NCI-H1694 treated with DMSO at 0.1 percent for 48 hours (cell line): Measurements from ENCODE around the gene CYP4A22.
"Not testable (repeated sequence)": the region's sequence is repeated elsewhere in the genome, so short reads cannot be mapped to it uniquely, and the experiment has no call there.

Source experiments
- DNase-seq: peaks from one replicate; lab custom pipeline; 2025; lab: John Stamatoyannopoulos, UW

CYP4A22 gene

DNA sequence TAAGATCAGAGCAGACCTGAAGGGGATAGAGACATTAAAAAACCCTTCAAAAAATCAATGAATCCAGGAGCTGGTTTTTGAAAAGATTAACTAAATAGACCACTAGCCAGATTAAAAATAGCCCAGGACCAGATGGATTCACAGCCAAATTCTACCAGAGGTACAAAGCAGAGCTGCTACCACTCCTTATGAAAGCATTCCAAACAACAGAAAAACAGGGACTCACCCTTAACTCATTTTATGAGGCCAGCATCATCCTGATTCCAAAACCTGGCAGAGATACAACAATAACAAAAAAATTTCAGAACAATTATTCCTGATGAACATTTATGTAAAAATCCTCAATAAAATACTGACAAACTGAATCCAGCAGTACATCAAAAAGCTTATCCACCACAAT lies 19.2 kb downstream of the CYP4A22 start:
- not testable (repeated sequence) for DNase-seq

DNA sequence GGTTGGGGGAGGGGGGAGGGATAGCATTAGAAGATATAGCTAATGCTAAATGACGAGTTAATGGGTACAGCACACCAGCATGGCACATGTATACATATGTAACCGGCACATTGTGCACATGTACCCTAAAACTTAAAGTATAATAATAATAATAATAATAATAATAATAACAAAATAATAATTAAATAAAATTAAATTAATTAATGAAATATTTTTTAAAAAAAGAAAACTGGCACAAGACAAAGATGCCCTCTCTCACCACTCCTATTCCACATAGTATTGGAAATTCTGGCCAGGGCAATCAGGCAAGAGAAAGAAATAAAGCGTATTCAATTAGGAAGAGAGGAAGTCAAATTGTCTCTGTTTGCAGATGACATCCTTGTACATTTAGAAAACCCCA lies 20.7 kb downstream of the CYP4A22 start:
- not testable (repeated sequence) for DNase-seq

DNA sequence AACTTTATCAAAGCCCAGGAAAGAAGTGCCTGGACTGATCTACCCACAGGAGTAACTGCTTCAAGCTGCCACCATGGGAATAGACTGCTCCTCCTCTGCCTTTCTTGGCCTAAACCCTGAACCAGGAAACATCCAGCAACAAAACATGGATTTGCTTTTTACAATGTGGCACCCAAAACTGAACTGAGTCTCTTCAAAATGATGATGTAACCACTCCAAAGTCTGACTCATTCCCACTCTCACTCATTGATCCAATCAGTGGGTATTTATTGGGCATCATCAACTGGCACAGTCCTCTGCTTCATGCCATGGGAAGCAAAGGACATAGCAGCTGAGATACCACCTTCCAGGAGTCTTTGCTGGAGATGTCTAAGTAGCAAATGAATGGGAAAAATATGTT lies 23.5 kb downstream of the CYP4A22 start:
- DNase-seq, result no peak

DNA sequence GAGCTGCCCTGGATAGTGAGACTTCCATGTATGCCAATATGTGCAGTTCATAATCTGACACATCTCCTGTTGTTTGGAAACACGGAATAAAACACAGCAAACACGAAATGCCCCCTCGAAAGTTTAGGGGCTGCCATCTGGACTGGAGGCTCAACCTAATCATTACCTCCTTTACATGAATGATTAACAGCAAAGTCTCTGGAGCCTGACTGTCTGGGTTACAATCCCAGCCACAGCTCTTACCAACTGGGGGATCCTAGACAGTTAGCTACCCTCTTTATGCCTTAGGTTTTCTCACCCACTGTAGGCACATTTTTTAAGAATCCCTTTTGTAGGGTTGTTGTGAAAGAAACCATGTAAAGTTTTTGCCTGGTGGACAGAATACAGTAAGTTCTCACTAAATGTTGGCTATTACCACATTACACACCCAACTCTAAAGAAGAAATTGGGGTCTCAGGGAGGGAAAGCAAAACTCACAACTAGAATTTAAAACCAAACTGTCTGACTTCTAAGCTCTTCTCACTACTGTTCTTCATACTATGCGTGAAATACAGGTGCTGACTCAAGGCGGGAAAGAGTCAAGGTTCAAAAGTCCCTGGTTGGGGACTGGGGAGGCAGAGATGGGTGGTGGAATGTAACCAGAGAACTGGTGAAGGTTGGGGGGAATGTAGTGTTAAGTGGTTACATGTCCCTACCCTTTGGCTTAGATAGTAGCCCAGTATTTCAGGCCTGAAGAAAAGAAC lies 24.2 kb downstream of the CYP4A22 start:
- no peak for DNase-seq

DNA sequence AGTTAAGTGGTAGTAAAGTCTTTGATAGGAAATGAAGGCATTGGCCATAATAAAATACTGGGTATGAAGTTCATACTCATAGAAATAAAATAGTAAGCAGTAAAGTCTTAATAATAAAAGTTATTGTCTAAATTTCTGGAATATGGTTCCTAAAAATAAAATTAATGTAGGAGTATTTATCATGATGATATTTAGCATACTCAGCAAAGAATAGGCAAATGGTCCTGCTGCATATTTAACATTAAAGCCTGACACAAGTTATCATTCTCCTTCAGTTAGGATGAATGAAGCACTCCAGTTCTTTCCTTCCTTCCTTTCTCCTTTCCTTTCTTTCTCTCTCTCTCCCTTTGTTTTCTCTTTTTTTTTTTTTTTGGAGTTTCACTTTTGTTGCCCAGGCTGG lies 27.3 kb downstream of the CYP4A22 start:
- no peak for DNase-seq

DNA sequence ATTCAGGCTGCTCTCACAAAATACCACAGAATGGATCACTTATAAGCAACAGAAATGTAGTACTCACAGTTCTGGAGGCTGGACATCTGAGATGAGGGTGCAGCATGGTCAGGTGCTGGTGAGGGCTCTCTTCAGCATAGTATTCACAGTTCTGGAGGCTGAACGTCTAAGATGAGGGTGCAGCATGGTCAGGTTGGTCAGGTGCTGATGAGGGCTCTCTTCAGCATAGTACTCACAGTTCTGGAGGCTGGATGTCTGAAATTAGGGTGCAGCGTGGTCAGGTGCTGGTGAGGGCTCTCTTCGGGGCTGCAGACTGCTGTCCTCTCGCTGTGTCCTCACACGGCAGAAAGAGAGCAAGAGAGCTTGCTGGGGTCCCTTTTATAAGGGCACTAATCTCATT lies 35.5 kb downstream of the CYP4A22 start:
- DNase-seq, result no peak

DNA sequence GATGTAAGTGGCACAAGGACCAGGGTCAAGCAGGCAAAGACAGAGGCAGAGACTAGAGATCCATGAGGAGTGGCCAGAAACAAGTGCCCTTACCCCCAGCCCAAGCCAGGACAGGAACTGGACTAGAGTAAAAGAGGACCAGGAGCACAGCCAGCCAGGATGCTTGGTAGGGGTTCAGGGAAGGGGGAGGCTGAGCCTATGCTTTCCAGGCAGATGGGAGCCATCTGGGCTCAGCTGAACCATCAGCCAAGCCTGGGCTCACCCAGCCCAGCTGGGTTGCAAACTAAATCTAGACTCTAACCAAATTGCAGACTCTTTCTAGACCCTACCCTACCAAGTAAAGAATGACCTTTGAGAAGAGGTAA lies 37.4 kb downstream of the CYP4A22 start:
- DNase-seq, result no peak

DNA sequence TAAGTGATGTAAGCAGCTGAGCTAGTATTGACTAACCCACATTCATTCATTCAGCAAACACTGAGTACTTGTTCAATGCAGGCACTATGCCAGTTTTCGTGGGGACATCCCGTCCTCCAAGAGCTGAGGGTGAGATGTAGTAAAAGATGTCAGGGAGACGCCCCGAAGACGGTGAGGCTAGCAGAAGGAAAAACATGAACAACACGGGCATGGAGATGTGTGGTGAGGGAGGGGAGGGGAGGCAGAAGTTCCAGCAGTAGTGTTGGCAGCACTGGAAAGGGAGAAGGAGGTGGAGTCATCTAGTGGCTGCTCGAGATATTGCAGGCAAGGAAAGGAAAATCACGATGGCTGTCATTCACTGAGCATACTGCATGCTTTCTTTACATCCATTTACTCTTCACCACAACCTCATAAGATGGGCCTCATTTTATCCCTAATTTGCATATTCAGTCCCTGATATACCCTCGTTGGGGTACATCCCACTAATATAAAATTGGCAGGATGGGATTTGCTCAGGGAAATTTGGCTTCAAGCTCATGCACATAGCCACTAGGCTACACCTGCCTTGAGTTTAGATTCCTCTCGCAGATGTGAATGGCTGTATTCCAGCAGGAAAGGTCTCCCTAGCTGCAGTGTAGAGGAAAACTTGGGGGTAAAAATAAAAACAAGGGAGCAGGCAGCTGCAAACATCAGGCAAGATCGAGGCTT lies 38.1 kb downstream of the CYP4A22 start:
- peak; percentile 60 for DNase-seq

DNA sequence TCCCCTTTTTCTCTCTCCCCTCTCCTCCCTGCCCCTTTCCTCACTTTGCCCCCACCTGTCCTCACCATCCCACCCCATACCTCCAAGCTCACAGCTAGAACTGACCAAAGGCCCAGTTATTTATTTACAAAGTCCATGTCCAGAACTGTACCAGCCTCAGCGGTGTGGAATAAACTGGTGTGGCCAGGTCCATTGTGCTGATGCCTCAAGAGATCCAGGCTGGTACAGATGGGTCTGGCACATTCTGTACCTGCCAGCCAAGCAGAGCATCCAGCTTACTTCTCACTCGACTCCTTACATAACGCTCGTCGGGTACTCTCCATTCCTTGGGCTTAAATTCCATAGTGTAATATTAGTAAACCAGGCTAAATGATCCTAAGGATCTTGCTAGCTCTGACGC lies 40.8 kb downstream of the CYP4A22 start:
- no peak for DNase-seq

DNA sequence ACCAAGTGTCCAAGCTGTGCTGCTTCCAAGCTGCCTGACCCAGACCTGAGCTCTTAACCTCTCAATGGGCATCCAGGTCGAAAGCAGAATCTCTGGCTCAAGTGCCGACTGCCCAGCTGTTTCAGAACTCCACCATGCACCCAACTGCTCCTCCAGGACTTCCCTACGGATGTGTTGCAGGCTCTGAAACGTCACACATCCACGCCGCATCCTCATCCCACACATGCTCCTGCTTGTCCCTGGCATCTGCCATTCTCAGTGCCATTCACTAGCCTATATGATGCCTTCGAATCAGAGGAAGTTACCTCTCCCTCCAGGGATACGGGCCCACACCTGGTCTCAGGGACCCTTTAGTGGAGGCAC lies 41.4 kb downstream of the CYP4A22 start:
- DNase-seq, result no peak

DNA sequence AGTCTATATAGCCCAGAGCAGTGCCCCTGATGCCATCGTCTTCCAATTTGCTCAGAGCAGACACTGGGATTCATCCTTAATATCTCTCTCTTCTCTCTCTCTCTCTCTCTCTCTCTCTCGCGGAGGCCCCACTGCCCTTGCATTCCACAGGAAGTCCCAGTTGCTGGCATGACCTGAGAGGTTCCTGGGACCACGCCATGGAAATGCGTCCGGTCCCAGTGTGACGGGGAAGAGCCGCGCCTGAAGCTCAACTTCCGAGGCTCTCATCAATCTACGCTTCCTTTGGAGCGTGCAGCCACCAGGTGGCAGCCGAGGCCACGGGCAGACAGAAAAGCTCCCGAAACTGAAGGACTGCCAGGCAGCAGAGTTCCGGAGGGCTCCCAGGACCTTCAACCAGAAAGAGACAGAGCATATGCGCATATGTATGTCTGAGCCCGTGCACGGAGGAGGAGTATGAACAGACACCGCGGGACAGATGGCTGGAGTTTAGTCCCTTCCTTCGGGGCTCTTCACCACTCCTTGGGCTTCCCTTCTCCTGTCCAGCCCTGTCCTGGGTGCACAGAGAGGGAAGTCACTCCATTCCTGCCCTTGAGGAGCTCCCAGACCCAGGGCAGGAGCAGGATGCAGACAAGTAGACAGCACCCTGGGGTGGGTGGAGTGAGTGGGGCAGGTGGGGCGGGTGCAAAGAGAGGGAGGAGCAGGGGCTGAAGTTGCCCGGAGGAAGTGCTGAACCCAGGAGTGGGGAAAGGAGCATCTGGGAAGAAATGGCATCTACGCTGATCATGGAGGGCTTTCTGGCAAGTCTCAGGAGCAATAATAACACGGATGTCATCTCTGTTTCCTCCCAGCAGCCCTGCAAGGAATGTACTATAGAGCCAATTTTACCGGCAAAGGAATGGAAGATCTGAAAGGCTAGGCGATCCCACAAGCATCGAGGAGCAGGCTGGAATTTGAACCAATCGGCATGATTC lies 42.1 kb downstream of the CYP4A22 start:
- peak; percentile 95 for DNase-seq

DNA sequence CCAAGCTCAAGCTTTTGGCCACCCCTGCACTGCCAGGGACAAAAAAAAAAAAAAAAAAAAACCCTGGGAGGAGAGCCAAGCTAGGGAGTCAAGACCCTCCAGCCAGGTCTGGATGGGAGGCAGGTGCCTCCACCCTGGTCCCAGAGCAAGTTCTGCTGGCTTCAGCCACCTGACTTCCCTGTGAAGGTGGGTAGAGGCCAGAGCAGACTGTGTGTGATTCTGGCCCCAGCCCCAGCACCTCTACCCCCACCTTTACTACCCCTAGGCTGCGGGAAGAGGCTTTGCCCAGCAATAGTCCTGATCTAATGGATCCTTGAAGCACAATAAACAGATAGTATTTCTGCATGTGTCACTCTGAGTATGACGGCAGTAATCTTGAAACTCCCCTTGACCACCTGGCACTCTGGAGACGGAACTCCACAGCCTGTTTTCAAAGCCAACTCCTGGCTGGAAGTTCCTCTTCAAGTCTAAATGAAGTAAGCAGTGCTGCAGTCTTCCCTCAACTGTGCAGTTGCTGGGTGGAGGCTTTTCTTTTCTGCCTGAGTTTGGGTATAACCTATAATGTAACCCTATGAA lies 42.8 kb downstream of the CYP4A22 start:
- DNase-seq, result no peak

DNA sequence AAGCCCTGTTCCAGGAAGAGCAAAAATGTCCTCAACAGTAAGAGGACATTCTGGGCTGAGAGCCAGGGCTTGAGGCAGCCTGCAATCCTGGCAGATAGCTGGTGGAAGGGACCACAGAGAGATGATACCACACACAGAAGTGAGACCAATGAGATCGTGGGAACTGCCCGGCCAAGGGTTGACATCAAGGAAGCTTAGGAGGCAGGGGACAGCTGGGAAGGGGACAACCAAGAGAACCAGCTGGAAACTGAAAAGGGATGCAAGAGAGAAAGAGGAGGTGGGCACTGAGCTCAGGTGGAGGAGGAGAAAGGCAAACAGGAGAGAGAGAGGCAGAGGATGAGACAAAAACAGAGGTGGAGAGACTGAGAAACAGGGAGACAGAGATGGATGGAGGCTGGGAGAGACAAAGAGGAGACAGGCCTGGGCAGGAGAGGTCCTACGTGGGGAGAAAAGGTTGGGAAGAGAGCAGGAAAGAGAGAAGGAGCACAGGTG lies 43.4 kb downstream of the CYP4A22 start:
- no peak for DNase-seq

DNA sequence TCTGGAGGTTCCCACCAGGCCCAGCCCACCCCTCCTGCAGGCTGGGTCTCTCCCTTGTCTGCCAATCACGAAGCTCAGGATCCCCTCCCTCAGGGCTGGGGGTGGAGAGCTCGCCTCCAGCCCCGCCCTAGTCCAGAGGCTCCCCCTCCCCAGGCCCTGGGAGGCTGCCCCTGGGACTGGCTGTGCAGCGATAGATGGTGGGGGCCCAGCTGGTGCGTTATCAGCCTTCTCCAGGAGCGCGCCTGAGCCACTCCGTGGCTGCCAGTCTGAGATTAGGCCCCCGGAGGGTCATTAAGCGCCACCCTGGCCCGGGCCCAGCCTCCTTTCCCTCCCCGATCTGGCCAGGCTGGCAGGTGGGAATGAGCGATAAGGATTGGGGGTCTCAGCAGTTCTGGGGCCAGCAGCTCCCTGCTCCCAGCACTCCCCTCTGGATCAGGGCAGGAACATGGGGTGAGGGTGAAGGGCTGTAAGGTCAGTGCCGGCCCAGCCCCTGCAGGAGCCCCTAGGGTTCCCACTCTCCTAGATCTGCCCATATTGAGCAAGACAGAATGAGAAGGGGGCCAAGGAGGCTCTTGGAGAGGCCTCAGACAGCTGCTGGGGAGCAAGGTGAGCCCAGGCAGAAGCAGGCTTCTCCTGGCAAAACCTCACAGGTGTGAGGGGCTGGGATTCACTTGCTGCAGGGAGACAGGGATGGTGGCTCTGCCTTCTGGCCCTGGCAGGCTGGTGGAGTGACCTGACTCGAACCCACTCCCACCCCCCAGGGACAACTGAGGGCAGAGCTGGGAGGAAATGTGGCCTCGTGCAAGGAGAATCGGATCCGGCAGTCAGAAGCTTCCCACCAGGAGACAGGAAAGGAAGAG lies 44.1 kb downstream of the CYP4A22 start:
- DNase-seq, result no peak

DNA sequence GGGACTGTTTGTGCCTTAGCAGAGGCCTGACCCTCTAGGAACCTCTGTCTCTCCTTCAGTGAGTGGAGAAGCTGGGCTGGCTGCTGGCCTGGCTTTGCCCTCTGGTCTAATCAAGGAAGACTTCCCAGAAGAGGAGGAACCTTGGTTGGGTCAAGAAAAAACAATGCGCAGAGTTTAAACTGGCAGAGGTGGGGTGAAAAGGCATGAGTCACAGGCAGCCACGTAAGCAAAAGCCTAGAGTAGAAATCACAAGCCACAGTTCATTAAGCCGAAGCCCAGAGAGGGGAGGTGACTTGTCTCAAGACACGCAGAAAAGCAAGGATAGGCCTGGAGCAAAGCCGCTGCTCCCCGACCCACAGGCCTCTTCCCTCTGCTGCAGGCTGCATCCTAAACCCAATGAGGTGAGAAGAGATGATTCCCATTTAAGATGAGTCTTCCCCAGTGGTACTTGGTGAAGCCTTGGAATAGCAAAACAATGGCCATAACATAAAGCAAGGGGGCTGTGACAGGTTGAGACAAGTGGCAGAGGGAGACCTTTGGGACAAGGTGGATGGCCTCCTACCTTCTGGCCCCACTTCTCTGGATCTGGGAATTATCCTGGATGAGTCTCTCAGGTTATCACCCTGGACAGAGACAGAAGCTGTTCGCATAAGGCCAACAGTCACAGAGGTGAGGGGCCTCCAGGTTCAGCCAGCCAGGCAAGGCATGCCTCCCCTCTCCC lies 44.9 kb downstream of the CYP4A22 start:
- DNase-seq, result no peak

DNA sequence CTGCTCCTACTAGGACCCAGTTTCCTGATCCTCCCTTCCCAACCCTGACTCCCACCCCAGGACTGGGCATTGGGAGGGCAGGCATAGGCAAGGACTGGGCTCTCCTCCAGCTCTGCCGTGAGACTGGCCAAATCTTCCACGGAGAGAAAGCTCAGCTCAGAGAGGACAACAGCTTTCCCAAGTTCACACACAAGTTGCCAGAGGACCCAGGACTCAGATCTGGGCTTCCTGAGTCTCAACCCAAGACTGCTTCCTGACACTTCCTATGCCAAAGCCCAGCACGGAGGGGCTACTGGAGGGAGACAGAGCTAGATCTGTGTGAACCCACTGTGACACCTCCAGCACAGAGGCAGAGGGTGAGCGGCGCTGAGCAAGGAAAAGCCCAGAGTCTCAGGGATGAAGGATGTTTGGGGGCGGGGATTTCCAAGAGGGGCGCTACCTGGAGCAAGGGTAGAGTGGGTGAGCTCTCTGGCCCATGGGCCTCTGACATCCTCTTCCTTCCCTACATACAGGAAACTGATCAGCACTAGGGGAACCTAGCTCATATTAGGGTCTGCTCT lies 45.5 kb downstream of the CYP4A22 start:
- DNase-seq, result no peak

DNA sequence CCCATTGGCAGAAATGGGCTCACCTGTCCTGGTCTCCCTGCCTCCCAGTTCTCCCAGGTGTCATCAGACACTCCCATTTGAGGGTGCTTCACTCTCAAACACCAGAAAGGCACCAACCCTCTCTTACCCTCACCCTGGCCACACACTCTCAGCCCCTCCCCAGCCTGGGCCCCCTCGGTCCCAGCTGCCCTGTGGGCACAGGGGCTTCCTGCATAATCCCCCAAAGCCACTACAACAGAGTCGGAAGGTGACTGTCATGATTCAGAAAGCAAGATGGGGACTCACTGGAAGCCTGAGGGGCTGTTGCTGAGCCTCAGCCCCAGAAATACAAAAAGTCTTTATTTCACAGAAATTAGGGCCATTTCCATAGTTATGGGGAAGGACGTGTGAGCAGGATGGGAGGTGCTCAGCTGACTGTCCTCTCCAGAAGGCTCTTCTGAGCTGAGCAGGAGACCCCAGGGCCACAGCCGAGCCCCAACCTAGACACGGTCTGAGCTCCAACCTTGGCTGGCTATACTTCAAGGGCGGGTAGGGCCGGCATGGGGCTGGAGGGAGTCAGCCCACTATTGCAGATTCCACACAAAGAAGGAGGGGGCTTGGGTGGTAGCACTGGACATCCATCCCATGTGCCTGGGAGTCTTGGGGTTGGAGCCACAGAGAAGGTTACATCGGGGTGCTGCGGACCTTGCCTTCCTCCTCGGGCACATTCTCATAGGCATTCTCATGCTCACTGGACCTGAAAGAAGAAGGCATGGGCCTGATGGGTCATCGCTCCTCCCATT lies 46.3 kb downstream of the CYP4A22 start:
- no peak for DNase-seq

DNA sequence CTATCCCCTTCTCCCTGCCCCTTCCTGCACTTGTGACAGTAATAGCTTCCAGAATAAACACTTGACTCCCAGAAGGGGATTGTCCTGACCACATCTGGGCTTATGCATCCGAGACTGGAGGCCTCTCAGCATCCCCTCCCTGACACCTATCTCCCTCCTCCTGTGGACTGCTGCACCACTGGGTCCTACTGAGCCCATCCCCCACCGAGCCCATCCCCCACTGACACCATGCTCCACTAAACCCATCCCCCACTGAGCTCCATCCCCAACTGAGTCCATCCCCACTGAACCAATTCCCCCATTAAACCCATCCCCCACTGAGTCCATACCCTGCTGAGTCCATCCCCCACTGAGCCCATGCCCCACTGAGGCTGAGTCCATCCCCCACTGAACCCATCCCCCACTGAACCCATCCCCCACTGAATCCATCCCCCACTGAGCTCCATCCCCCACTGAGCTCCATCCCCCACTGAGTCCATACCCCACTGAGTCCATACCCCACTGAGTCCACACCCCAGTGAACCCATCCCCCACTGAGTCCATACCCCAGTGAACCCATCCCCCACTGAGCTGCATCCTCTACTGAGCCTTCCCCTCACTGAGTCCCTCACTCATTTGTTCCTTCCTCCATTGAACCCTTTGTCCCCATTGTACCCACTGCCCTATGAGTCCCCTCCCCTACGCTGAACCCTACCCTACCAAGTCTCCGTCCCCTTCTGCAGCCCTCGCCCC lies 47.0 kb downstream of the CYP4A22 start:
- DNase-seq, result no peak
